ENCODE results near the gene PPP1R37.
A peak's percentile ranks its signal among the peaks of the same experiment; 100 is the strongest.

The PPP1R37 gene

DNA sequence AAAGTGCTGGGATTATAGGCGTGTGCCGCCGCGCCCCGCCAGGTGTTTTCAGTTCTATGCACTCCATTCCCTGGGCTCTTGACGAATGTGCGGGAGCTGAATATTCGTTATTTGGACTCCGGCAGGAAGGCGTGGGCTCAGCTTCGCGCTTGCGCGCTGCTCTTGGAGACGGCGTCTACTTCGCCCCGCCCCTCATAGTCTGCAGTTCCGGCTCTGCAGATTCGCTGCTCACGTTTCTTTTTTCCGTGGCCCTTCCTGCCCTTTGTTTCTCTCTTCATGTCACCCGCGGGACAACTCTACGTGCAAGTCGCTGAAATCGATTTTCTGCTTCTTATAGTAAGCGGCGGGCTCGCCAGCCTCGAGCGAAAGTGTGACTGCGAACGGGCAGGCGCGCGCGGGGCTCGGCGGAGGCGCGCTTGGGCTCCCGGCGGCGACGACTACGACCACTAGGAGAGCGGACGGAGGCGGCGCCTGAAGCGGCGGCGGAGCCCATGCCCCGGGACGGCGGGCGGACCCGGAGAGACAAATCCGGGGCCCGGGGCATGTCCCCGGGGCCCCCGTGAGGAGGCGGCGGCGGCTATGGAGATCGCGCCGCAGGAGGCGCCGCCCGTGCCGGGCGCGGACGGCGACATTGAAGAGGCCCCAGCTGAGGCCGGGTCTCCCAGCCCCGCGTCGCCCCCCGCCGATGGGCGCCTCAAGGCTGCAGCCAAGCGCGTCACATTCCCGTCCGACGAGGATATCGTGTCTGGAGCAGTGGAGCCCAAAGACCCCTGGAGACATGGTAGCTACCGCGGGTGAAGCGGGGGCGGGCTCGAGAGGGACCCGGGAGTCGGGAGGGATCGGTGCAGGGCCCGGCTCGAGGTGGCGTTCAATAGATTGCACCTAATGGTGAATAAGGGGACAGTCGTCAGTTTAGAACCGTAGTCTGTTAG, at the start of gene PPP1R37 (continued):
- TF ChIP-seq ZNF416 (tag by site-specific recombination; IDR thresholded peaks at IDR 0.05): no peak
- TF ChIP-seq HOXA7 (CRISPR knock-in tag; IDR thresholded peaks at IDR 0.05; ENCODE audit: borderline replicate concordance): no peak
- TF ChIP-seq ZSCAN30 (tag by site-specific recombination; IDR thresholded peaks at IDR 0.05): peak; percentile 75
- no peak for TF ChIP-seq ZNF777 (tag by site-specific recombination; IDR thresholded peaks at IDR 0.05; ENCODE audit: borderline replicate concordance)
- no peak for TF ChIP-seq ZNF221 (tag by site-specific recombination; IDR thresholded peaks at IDR 0.05; ENCODE audit: borderline replicate concordance)
- no peak for TF ChIP-seq ZNF274 (IDR thresholded peaks at IDR 0.05; ENCODE audit: low read length)
- TF ChIP-seq ZNF274 (tag by site-specific recombination; IDR thresholded peaks at IDR 0.05; ENCODE audit: borderline replicate concordance): no peak
- TF ChIP-seq ZNF521 (tag by site-specific recombination; IDR thresholded peaks at IDR 0.05): no peak
- no peak for TF ChIP-seq ZNF560 (tag by site-specific recombination; IDR thresholded peaks at IDR 0.05; ENCODE audit: borderline replicate concordance)
- no peak for TF ChIP-seq ZNF514 (tag by site-specific recombination; IDR thresholded peaks at IDR 0.05)
- TF ChIP-seq ZIC2 (tag by site-specific recombination; IDR thresholded peaks at IDR 0.05): peak; percentile 60
- TF ChIP-seq ZBTB17 (tag by site-specific recombination; IDR thresholded peaks at IDR 0.05): peak; percentile 73
- TF ChIP-seq, protein P1, sequence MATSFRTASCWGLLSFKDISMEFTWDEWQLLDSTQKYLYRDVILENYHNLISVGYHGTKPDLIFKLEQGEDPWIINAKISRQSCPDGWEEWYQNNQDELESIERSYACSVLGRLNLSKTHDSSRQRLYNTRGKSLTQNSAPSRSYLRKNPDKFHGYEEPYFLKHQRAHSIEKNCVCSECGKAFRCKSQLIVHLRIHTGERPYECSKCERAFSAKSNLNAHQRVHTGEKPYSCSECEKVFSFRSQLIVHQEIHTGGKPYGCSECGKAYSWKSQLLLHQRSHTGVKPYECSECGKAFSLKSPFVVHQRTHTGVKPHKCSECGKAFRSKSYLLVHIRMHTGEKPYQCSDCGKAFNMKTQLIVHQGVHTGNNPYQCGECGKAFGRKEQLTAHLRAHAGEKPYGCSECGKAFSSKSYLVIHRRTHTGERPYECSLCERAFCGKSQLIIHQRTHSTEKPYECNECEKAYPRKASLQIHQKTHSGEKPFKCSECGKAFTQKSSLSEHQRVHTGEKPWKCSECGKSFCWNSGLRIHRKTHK (tag by site-specific recombination; IDR thresholded peaks at IDR 0.05): no peak
- TF ChIP-seq ZNF555 (tag by site-specific recombination; conservative IDR thresholded peaks at IDR 0.05): no peak
- peak; percentile 72 for TF ChIP-seq ZNF24 (tag by site-specific recombination; IDR thresholded peaks at IDR 0.05)
- TF ChIP-seq, protein P2, sequence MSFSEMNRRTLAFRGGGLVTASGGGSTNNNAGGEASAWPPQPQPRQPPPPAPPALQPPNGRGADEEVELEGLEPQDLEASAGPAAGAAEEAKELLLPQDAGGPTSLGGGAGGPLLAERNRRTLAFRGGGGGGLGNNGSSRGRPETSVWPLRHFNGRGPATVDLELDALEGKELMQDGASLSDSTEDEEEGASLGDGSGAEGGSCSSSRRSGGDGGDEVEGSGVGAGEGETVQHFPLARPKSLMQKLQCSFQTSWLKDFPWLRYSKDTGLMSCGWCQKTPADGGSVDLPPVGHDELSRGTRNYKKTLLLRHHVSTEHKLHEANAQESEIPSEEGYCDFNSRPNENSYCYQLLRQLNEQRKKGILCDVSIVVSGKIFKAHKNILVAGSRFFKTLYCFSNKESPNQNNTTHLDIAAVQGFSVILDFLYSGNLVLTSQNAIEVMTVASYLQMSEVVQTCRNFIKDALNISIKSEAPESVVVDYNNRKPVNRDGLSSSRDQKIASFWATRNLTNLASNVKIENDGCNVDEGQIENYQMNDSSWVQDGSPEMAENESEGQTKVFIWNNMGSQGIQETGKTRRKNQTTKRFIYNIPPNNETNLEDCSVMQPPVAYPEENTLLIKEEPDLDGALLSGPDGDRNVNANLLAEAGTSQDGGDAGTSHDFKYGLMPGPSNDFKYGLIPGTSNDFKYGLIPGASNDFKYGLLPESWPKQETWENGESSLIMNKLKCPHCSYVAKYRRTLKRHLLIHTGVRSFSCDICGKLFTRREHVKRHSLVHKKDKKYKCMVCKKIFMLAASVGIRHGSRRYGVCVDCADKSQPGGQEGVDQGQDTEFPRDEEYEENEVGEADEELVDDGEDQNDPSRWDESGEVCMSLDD (tag by site-specific recombination; IDR thresholded peaks at IDR 0.05): no peak
- no peak for TF ChIP-seq ZNF114 (tag by site-specific recombination; IDR thresholded peaks at IDR 0.05)
- TF ChIP-seq FEZF1 (tag by site-specific recombination; IDR thresholded peaks at IDR 0.05): no peak; the same call in 1 of the 2 replicates
- TF ChIP-seq ZNF830 (tag by site-specific recombination; IDR thresholded peaks at IDR 0.05; ENCODE audit: low read depth): no peak
- no peak for TF ChIP-seq WT1 (tag by site-specific recombination; IDR thresholded peaks at IDR 0.05)
- no peak for TF ChIP-seq ZBTB1 (tag by site-specific recombination; IDR thresholded peaks at IDR 0.05)
- no peak for TF ChIP-seq ZNF426 (tag by site-specific recombination; IDR thresholded peaks at IDR 0.05)
- peak; percentile 87 for TF ChIP-seq ZFHX2 (tag by site-specific recombination; conservative IDR thresholded peaks at IDR 0.05)
- TF ChIP-seq, protein P3, sequence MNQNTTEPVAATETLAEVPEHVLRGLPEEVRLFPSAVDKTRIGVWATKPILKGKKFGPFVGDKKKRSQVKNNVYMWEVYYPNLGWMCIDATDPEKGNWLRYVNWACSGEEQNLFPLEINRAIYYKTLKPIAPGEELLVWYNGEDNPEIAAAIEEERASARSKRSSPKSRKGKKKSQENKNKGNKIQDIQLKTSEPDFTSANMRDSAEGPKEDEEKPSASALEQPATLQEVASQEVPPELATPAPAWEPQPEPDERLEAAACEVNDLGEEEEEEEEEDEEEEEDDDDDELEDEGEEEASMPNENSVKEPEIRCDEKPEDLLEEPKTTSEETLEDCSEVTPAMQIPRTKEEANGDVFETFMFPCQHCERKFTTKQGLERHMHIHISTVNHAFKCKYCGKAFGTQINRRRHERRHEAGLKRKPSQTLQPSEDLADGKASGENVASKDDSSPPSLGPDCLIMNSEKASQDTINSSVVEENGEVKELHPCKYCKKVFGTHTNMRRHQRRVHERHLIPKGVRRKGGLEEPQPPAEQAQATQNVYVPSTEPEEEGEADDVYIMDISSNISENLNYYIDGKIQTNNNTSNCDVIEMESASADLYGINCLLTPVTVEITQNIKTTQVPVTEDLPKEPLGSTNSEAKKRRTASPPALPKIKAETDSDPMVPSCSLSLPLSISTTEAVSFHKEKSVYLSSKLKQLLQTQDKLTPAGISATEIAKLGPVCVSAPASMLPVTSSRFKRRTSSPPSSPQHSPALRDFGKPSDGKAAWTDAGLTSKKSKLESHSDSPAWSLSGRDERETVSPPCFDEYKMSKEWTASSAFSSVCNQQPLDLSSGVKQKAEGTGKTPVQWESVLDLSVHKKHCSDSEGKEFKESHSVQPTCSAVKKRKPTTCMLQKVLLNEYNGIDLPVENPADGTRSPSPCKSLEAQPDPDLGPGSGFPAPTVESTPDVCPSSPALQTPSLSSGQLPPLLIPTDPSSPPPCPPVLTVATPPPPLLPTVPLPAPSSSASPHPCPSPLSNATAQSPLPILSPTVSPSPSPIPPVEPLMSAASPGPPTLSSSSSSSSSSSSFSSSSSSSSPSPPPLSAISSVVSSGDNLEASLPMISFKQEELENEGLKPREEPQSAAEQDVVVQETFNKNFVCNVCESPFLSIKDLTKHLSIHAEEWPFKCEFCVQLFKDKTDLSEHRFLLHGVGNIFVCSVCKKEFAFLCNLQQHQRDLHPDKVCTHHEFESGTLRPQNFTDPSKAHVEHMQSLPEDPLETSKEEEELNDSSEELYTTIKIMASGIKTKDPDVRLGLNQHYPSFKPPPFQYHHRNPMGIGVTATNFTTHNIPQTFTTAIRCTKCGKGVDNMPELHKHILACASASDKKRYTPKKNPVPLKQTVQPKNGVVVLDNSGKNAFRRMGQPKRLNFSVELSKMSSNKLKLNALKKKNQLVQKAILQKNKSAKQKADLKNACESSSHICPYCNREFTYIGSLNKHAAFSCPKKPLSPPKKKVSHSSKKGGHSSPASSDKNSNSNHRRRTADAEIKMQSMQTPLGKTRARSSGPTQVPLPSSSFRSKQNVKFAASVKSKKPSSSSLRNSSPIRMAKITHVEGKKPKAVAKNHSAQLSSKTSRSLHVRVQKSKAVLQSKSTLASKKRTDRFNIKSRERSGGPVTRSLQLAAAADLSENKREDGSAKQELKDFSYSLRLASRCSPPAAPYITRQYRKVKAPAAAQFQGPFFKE (tag by site-specific recombination; IDR thresholded peaks at IDR 0.05; ENCODE audit: borderline replicate concordance): no peak
- TF ChIP-seq ZFP69B (tag by site-specific recombination; IDR thresholded peaks at IDR 0.05): peak; percentile 69
- peak; percentile 88 for TF ChIP-seq ZNF76 (tag by site-specific recombination; IDR thresholded peaks at IDR 0.05; ENCODE audit: borderline replicate concordance, low read depth)
- TF ChIP-seq ZNF133 (tag by site-specific recombination; IDR thresholded peaks at IDR 0.05): no peak
- TF ChIP-seq ZNF623 (tag by site-specific recombination; IDR thresholded peaks at IDR 0.05): 0 out of 2 replicates have a peak, but pooled peaks have one; percentile 26
- TF ChIP-seq ZNF792 (tag by site-specific recombination; IDR thresholded peaks at IDR 0.05): no peak
- TF ChIP-seq PRDM1 (tag by site-specific recombination; IDR thresholded peaks at IDR 0.05): peak; percentile 40; the same call in 1 of the 2 replicates
- TF ChIP-seq ZNF785 (tag by site-specific recombination; IDR thresholded peaks at IDR 0.05): peak; percentile 9; the same call in 1 of the 2 replicates

All from HEK293 (cell line).